Activated CD4-positive, alpha-beta memory T cell treated with anti-CD3 and anti-CD28 coated beads, Interleukin-2, amount 10 ng/mL, durations not matched to agents 7 days and 5 days (primary cell): ENCODE measurements around the gene PTGDS. TPM values are rescaled to one million over a fixed set of nuclear protein-coding genes. Genes with fewer than 3 reads are reported as not detected.

Experiments used
- CTCF ChIA-PET: fragments of 350-600 bp; sonication (Branson Sonifier 250); formaldehyde crosslinking; loops from one replicate; lab custom pipeline; 2021; ENCODE audit warnings: antibody characterized with exemption, inconsistent platforms; lab: Charles Lee
- POLR2A ChIA-PET: fragments of 350-600 bp; sonication (Branson Sonifier 250); formaldehyde crosslinking; loops from one replicate; lab custom pipeline; 2021; ENCODE audit warnings: antibody characterized with exemption; lab: Charles Lee
- DNase-seq: peaks from one replicate; pipeline ENCODE4 v3.0.0-alpha.2; 2020
- H3K27ac Mint-ChIP-seq: one replicate; pipeline ENCODE4 v1.8.0; 2021; ENCODE audit warnings: mild to moderate bottlenecking, mixed read lengths
- H3K27me3 Mint-ChIP-seq: one replicate; pipeline ENCODE4 v1.8.0; 2021; ENCODE audit warnings: mixed read lengths
- H3K36me3 Mint-ChIP-seq: one replicate; pipeline ENCODE4 v1.8.0; 2021; ENCODE audit warnings: low read depth, mixed read lengths
- H3K4me1 Mint-ChIP-seq: one replicate; pipeline ENCODE4 v1.8.0; 2021; ENCODE audit warnings: mixed read lengths
- H3K4me3 Mint-ChIP-seq: one replicate; pipeline ENCODE4 v1.8.0; 2021; ENCODE audit warnings: mild to moderate bottlenecking, mixed read lengths
- H3K9me3 Mint-ChIP-seq: one replicate; pipeline ENCODE4 v1.8.0; 2021; ENCODE audit warnings: mixed read lengths
- total RNA-seq, 2 experiments: library from RNA; stranded (reverse); gene quantifications; one replicate each; pipeline ENCODE4 v1.2.3, GENCODE V29; 2021

The PTGDS gene
- total RNA-seq, 2 experiments from 2014 or later = 44.2 to 45.4 TPM

DNA sequence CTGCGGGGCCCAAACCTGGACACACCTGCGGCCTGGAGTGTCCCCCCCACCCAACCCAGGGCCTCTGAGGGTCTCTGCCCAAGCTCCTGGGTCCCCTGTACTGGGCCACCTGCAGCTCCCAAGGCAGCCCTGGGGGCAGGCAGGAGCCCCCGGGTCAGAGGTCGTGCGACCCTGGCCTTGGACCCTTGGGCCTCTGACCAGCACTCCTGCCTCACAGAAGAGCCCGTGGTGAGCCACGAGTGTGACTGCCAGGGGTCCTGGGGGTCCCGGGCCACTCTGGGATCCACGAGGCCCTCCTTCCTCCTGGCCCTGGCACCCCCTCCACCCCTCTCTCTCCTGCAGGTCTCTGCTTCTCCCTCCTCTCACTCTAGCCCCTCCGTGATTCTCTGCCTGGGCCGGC is 5.0 kb upstream of the PTGDS start:
- Mint-ChIP-seq H3K9me3 (no peaks in the 10 kb centered on the region), H3K4me3 (no peak overlapping the region), H3K36me3 (no peaks in the 10 kb centered on the region), H3K4me1 (peaks cover 32% of the 10 kb centered on the region), H3K27me3 (peaks cover 1% of the 10 kb centered on the region), H3K27ac (no peak overlapping the region)
- ChIA-PET POLR2A (no interaction called here), CTCF (interaction anchor here (1.0 kb wide), 1 partner anchor 57 kb away, joined by 3 read pairs; no protein-coding TSS in a partner anchor)
- DNase-seq = no peak

DNA sequence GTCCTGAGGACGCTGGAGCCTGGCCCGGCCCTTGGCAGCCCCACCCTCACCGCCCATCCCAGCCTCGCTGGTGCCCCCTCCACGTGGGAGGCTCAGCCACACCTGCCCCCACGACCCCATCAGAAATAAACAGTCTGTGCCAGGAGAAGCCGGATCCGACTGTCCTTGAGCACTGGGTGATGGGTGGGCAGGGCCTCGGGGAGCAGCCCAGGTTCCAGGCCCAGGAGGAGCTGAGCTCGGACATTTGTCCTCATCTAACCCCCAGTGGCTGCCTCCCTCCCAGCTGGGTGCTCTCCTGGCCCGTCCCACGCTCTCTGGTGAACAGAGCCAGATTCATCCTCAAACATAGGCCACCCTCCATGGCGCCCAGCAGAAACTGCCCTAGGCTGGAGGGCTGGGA is 4.6 kb upstream of the PTGDS start:
- CTCF ChIA-PET = interaction anchor here (1.0 kb wide), 1 partner anchor 57 kb away, joined by 3 read pairs; no protein-coding TSS in a partner anchor
- Mint-ChIP-seq H3K36me3 (no peaks in the 10 kb centered on the region), H3K9me3 (no peaks in the 10 kb centered on the region), H3K27me3 (peaks cover 1% of the 10 kb centered on the region), H3K27ac (no peak overlapping the region), H3K4me3 (no peak overlapping the region), H3K4me1 (peaks cover 33% of the 10 kb centered on the region)
- POLR2A ChIA-PET = no interaction called here
- no peak for DNase-seq

DNA sequence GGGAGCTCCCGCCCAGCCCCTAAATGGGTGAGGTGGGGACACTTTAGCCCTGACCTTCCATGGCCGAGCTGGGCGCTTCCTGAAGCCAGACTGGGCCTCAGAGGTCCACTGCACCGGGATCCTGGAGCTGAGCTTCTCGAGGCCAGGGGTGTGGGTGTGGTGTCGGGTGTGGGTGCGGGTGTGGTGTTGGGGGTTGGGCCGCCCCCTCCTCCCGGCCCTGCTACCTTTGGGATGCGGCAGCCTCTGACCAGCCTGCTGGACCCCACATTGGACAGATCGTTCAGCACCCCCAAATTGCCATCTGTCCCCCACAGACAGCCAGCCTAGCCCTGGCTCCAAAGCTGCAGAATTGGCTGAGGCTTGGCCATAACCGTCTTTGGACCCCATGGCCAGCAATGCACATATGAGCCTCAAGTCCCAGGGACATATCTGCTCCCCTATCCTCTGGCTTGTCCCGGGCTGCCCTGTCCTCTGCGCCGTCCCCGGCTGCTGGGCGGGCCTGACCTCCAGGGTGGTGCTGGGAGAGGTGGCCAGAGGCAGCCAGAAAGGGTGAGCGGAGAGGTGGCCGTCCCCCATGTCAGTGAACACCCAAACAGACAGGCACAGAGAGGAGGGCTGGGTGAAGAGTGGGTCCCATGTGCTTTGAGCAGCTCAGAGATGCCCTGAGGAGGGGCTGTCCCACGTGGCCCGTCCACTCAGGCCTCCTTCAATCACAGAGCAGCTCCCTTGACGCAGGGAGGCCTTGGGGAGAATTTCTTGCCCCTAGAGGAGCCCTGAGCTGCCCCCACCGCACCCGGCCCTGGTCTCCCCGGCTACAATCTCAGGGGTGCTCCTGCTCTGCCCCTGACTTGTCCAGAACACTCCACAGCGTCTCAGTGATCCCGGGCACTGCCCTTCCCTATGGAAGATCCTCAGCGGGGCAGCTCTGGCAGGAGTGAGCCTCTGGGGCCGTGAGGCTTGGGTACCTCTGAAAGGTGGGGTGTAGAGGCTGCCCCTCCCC is 3.4 kb upstream of the PTGDS start:
- no peaks in the 10 kb centered on the region for H3K9me3 Mint-ChIP-seq
- peaks cover 33% of the 10 kb centered on the region for H3K4me1 Mint-ChIP-seq
- ChIA-PET CTCF (interaction anchor here (1.0 to 3.8 kb wide), 8 partner anchors 14 to 94 kb away, joined by 3 to 27 read pairs (median 10); partner anchors contain the start of gene PAXX), POLR2A (interaction anchor here (0.9 to 4.2 kb wide), 9 partner anchors 11 to 267 kb away, joined by 3 to 70 read pairs (median 6); partner anchors contain the start of genes CLIC3, FUT7, PAXX and TUBB4B)
- peaks cover 1% of the 10 kb centered on the region for H3K27me3 Mint-ChIP-seq
- H3K4me3 Mint-ChIP-seq = no peak overlapping the region
- H3K36me3 Mint-ChIP-seq = no peaks in the 10 kb centered on the region
- H3K27ac Mint-ChIP-seq = no peak overlapping the region
- DNase-seq = no peak

DNA sequence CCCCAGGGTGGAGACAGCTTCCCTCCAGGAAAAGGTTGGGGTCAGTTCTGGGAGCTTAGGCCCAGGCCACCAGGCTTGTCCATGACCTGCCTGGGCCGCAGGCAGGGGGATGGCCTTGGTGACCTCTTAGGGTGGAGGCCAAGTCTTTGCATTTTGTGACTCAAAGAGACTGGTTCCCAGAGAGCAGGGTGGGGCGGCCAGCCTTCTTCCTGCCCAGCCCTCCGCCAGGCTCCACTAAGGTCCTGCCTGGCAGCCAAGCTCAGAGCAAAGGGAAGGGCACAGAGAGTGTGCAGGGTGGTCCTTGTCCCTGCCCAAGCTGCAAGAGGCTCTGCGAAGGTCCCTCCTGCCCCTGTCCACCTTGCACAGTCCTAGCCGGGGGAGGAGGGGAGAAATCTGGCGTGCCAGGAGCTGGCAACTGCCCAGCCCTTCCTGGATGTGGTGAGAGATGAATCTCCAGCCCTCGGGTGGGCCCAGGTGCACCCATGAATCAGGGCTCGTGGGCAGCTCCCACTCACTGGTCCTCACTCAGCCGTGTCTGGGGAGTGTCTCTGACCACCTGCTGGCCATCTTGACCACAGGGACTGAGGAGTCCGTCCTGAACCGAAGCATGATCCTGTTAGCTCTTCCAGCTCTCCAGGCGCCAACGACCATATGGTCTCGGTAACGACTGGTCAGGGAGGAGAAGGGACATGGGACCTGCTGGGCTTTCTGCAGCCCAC is 2.3 kb upstream of the PTGDS start:
- DNase-seq = peak; percentile 54
- Mint-ChIP-seq H3K4me1 (peaks cover 33% of the 10 kb centered on the region), H3K27me3 (peaks cover 1% of the 10 kb centered on the region), H3K36me3 (no peaks in the 10 kb centered on the region), H3K4me3 (peak overlapping the region; percentile 71), H3K27ac (peak overlapping the region; percentile 77), H3K9me3 (no peaks in the 10 kb centered on the region)
- POLR2A ChIA-PET = interaction anchor here (0.7 to 4.2 kb wide), 12 partner anchors 11 to 266 kb away, joined by 3 to 70 read pairs (median 5); partner anchors contain the start of genes CLIC3, FBXW5, FUT7 and PAXX
- CTCF ChIA-PET = interaction anchor here (0.7 to 3.8 kb wide), 11 partner anchors 11 to 162 kb away, joined by 3 to 27 read pairs (median 7); partner anchors contain the start of gene PAXX

DNA sequence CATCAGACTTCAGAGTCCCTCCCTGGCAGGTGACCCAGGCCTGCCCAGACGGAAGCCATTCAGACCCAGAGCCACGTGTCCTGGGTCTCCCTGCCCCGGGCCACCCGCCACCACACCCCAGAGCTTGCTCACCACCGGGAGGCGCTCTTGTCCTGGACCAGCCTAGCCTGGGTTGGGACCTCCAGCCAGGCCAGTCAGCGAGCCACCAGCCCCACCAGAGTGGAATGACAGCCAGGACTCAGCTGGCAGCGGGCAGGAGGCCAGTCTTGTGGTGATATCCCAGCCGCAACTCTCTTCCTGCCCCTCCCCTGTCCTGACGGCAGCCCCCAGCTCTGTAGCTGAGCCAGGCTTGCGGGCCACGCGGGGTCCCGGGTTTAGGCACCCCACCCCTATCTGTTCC is 1.7 kb upstream of the PTGDS start:
- DNase-seq = peak; percentile 64
- Mint-ChIP-seq H3K27me3 (peaks cover 1% of the 10 kb centered on the region), H3K4me3 (peak overlapping the region; percentile 71), H3K4me1 (peaks cover 33% of the 10 kb centered on the region), H3K36me3 (no peaks in the 10 kb centered on the region), H3K9me3 (no peaks in the 10 kb centered on the region), H3K27ac (peak overlapping the region; percentile 77)
- ChIA-PET POLR2A (interaction anchor here (0.6 to 4.2 kb wide), 10 partner anchors 10 to 59 kb away, joined by 3 to 70 read pairs (median 6); partner anchors contain the start of genes CLIC3, FBXW5 and PAXX), CTCF (interaction anchor here (0.7 to 3.8 kb wide), 13 partner anchors 10 to 163 kb away, joined by 3 to 27 read pairs (median 5); partner anchors contain the start of gene PAXX)

DNA sequence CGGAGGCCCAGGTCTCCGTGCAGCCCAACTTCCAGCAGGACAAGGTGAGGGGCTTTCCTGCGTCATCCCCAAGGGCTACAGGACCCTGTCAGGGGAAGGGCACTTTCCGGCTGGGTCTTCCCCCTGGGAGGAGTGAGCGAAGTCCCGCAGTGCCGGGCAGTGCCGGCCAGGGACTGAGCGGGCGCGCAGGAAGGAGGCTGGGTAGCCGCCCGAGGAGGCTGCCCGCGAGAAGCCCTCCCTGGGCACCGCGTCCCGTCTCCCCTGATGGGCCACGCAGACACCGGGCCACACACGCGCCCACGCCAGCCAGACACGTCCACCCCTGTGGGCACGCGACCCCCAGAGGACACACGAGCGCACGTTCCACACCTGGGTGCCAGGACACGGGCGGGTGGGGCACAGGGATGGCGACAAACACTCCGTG is 357 bp downstream of the PTGDS start:
- Mint-ChIP-seq H3K27me3 (peaks cover 1% of the 10 kb centered on the region), H3K9me3 (no peaks in the 10 kb centered on the region), H3K27ac (no peak overlapping the region), H3K36me3 (no peaks in the 10 kb centered on the region), H3K4me1 (peaks cover 33% of the 10 kb centered on the region), H3K4me3 (peak overlapping the region; percentile 27)
- ChIA-PET POLR2A (interaction anchor here (0.8 to 3.0 kb wide), 5 partner anchors 11 to 33 kb away, joined by 3 to 29 read pairs (median 5); partner anchors contain the start of genes C8G, CLIC3, FBXW5 and PAXX), CTCF (interaction anchor here (0.6 to 1.5 kb wide), 5 partner anchors 8 to 57 kb away, joined by 3 to 6 read pairs (median 3); partner anchors contain the start of gene PAXX)
- no peak for DNase-seq

DNA sequence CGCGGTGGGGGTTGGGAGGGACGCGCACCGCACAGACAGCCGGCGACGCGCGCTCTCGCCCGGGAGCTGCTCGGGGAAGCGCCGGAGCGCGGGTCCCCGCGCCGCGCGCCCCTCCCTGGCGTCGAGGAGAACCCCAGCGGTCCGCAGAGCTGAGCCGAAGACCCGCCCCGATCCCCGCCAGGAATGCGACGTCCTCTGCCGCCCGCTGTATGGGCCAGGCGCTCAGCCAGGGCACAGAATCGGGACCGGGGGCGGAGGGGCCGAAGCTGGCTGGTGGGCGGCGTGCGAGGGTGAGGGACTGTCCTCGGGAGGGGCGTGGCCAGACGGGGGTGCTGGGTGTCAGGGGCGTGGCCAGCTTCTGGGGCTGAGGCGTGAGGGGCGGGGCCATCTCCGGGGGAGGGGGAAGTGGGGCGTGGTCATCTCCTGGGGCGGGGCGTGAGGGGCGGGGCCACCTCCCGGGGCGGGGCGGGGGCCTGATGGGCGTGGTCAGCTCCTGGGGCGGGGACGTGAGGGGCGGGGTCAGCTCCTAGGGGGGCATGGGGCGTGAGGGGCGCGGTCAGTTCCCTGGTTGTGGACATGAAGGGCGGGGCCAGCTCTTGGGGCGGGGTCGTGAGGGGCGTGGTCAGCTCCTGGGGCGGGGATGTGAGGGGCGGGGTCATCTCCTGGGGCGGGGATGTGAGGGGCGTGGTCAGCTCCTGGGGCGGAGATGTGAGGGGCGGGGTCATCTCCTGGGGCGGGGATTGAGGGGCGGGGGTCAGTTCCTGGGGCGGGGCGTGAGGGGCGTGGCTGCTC is 965 bp downstream of the PTGDS start:
- DNase-seq = peak; percentile 83
- Mint-ChIP-seq H3K9me3 (no peaks in the 10 kb centered on the region), H3K36me3 (no peaks in the 10 kb centered on the region), H3K27me3 (peaks cover 1% of the 10 kb centered on the region), H3K4me3 (no peak overlapping the region), H3K4me1 (peaks cover 33% of the 10 kb centered on the region), H3K27ac (no peak overlapping the region)
- ChIA-PET POLR2A (interaction anchor here (0.8 to 3.0 kb wide), 6 partner anchors 12 to 34 kb away, joined by 3 to 29 read pairs (median 4); partner anchors contain the start of genes C8G, CLIC3, FBXW5 and PAXX), CTCF (interaction anchor here (0.6 to 1.5 kb wide), 7 partner anchors 8 to 96 kb away, joined by 3 to 6 read pairs (median 3); partner anchors contain the start of gene PAXX)

DNA sequence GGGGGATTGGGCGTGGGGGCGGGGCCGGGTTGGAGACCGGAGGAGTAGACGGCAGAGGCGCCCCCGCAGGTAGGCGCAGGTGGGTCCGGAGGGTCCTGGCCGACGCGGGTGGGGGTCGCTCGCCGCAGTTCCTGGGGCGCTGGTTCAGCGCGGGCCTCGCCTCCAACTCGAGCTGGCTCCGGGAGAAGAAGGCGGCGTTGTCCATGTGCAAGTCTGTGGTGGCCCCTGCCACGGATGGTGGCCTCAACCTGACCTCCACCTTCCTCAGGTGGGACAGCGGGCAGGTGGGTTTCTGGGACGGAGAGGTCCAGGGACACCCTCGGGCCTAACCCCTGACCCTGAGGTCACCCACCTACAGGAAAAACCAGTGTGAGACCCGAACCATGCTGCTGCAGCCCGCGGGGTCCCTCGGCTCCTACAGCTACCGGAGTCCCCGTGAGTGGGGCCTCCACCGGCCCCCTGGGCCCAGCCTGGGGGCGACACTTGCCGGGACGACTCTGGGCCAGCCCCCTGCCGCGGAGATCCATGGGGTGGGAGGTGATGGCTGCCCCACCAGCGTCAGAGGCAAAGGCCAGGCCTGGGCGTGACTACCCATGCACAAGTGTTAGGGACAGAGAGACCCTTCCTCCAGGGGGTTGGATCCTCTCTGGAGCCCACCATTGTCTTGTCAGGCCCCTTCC is 1.7 kb downstream of the PTGDS start:
- ChIA-PET POLR2A (interaction anchor here (1.2 to 3.0 kb wide), 4 partner anchors 12 to 18 kb away, joined by 3 to 29 read pairs (median 7); partner anchors contain the start of genes CLIC3 and PAXX), CTCF (interaction anchor here (0.8 to 1.5 kb wide), 6 partner anchors 13 to 97 kb away, joined by 3 to 6 read pairs (median 3); partner anchors contain the start of gene PAXX)
- Mint-ChIP-seq H3K4me3 (no peak overlapping the region), H3K9me3 (no peaks in the 10 kb centered on the region), H3K4me1 (peaks cover 32% of the 10 kb centered on the region), H3K27ac (no peak overlapping the region), H3K27me3 (peaks cover 8% of the 10 kb centered on the region), H3K36me3 (peaks cover 3% of the 10 kb centered on the region)
- DNase-seq = no peak

DNA sequence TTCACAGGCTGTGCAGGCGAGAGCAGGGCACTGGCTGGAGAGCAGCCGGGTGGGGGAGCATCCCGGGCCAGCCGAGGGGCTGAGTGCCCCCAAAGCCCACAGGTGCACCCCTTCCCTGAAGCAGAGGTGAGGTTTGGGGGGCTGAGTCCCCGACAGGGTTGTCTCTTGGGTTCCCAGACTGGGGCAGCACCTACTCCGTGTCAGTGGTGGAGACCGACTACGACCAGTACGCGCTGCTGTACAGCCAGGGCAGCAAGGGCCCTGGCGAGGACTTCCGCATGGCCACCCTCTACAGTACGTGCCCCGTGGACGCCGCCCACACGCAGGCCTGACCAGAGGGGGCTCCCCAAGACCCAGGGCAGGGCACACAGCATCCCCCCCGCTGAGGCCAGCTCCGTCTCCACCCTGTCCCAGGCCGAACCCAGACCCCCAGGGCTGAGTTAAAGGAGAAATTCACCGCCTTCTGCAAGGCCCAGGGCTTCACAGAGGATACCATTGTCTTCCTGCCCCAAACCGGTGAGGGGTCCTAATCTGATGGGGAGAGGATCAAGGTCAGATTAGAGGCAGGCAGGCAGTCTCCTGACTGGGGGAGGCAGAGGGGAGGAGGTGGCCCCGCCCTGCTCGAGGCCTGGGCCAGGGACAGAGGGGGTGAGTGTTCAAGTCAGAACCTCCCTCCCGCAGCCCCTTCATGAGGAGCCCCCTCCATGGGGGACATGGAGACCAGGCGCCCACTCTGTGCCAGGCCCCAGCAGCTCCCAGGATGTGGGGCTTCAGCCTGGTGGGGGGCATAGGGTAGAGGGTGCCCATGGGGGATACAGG is 2.7 kb downstream of the PTGDS start:
- no peak for DNase-seq
- ChIA-PET POLR2A (no interaction called here), CTCF (no interaction called here)
- Mint-ChIP-seq H3K4me1 (peaks cover 23% of the 10 kb centered on the region), H3K9me3 (no peaks in the 10 kb centered on the region), H3K4me3 (no peak overlapping the region), H3K27ac (no peak overlapping the region), H3K36me3 (peaks cover 3% of the 10 kb centered on the region), H3K27me3 (peaks cover 11% of the 10 kb centered on the region)

DNA sequence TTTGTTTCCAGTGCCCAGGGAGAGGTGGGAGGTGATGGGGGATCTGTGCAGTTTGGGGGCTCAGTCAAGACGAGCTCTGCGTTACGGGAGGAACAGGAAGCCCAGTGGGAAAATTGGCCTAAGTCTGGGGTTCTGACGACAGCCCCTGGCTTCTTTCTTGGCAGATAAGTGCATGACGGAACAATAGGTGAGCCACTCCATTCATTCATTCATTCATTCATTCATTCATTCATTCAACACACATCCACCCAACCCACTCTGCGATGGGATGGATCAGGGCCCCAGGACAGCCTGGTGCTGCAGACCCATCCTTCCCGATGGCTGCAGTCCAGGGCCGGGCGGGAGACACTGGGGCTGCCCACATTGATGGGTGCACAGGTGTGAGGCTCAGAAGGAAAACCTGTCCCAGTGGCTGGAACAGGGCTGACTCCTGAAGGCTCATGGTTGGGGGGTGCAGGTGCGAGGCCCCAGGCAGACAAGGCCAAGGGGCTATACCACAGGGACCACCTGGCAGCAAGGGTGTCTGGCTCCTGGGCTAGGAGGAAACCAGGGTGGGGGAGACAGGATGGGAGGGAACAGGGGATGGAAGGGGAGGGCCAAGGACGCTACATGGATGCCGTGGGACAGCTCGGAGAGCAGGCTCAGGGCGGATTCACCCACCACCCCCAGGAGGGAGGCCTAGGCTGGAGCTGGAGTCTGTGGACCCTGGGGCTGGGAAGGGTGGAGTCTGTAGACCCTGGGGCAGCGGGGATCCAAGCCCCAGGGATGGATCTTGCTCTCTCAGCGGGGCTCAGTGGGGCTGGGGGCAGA is 3.6 kb downstream of the PTGDS start:
- ChIA-PET POLR2A (no interaction called here), CTCF (no interaction called here)
- H3K27ac Mint-ChIP-seq = no peak overlapping the region

More for the DNA sequence above, 3.6 kb downstream of the PTGDS start:
- peaks cover 3% of the 10 kb centered on the region for H3K36me3 Mint-ChIP-seq
- peaks cover 14% of the 10 kb centered on the region for H3K27me3 Mint-ChIP-seq
- DNase-seq = no peak
- H3K4me1 Mint-ChIP-seq = peaks cover 14% of the 10 kb centered on the region
- H3K9me3 Mint-ChIP-seq = no peaks in the 10 kb centered on the region
- no peak overlapping the region for H3K4me3 Mint-ChIP-seq
